ENCODE measurements around the gene DESI2.

DNA sequence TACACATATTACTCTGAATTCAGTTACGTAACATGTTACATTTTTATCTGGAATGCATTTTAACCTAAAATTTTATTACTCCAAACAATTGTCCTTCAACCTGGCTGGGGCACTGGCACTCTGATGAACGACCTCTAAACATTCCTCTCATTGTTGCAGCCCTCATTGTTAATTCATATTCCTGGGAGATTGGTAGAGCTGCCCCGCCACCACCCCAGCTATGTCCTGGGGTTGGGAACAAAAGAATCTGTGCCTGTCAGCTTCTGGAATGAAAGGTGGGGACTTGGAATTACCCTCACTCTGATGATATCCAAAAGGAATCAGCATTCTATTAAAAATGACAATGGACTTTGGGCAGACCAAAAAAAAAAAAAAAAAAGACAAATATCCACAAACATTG lies 38.0 kb upstream of the DESI2 start:
- TF ChIP-seq CTCF (IDR thresholded peaks at IDR 0.05; ENCODE audit: low read length) = no peak
- TF ChIP-seq EZH2 (optimal IDR thresholded peaks at IDR 0.05; ENCODE audit: low read depth, low read length) = no peak
- no peak for TF ChIP-seq EZH2phosphoT487 (IDR thresholded peaks at IDR 0.05; ENCODE audit: low read length)
